ENCODE results near the gene NOP9.

Gene NOP9

GRCh38 chr14:24323341-24323740 lies 23.7 kb downstream of the NOP9 start:
- Histone ChIP-seq H4K20me1 (ENCODE audit: low read depth, low read length) (no peaks in the 10 kb centered on the region), H3K9me3 (ENCODE audit: insufficient read depth, low read length) (no peaks in the 10 kb centered on the region)

GRCh38 chr14:24324024-24324423 lies 24.4 kb downstream of the NOP9 start:
- no peaks in the 10 kb centered on the region for H3K36me3 ChIP-seq (ENCODE audit: low read length)
- H3K9me2 ChIP-seq (replicated peaks; ENCODE audit: insufficient read depth, low read length): no peaks in the 10 kb centered on the region
- no peak overlapping the region for H3K27ac ChIP-seq (ENCODE audit: low read depth, low read length)
- no peaks in the 10 kb centered on the region for H4K20me1 ChIP-seq (ENCODE audit: low read depth, low read length)
- H3K4me2 ChIP-seq (ENCODE audit: low read depth, low read length, poor library complexity, severe bottlenecking): no peak overlapping the region
- H3K9me3 ChIP-seq (ENCODE audit: insufficient read depth, low read length): no peaks in the 10 kb centered on the region
- no peaks in the 10 kb centered on the region for H3K27me3 ChIP-seq (ENCODE audit: low read length)
- H3K79me2 ChIP-seq (ENCODE audit: insufficient read depth, low read length): no peaks in the 10 kb centered on the region
- H2AFZ ChIP-seq (ENCODE audit: low read depth, low read length, severe bottlenecking): no peak overlapping the region
- TF ChIP-seq CTCF (IDR thresholded peaks at IDR 0.05; ENCODE audit: insufficient read depth, low read length, poor library complexity, severe bottlenecking): no peak
- no peak for TF ChIP-seq EZH2phosphoT487 (conservative IDR thresholded peaks at IDR 0.05; ENCODE audit: low read length)
- H3F3A ChIP-seq (ENCODE audit: insufficient read depth): no peaks in the 10 kb centered on the region
- H3K4me3 ChIP-seq (ENCODE audit: insufficient read depth, low read length, poor library complexity, severe bottlenecking): no peak overlapping the region
- H3K9ac ChIP-seq (ENCODE audit: low read length): no peak overlapping the region

More at GRCh38 chr14:24323341-24323740, 23.7 kb downstream of the NOP9 start:
- Histone ChIP-seq H2AFZ (ENCODE audit: low read depth, low read length, severe bottlenecking) (no peak overlapping the region), H3F3A (ENCODE audit: insufficient read depth) (no peaks in the 10 kb centered on the region), H3K9ac (ENCODE audit: low read length) (no peak overlapping the region), H3K27me3 (ENCODE audit: low read length) (no peaks in the 10 kb centered on the region), H3K4me2 (ENCODE audit: low read depth, low read length, poor library complexity, severe bottlenecking) (no peak overlapping the region), H3K36me3 (ENCODE audit: low read length) (no peaks in the 10 kb centered on the region), H3K79me2 (ENCODE audit: insufficient read depth, low read length) (no peaks in the 10 kb centered on the region), H3K27ac (ENCODE audit: low read depth, low read length) (no peak overlapping the region), H3K9me2 (replicated peaks; ENCODE audit: insufficient read depth, low read length) (no peaks in the 10 kb centered on the region), H3K4me3 (ENCODE audit: insufficient read depth, low read length, poor library complexity, severe bottlenecking) (no peak overlapping the region)
- TF ChIP-seq CTCF (IDR thresholded peaks at IDR 0.05; ENCODE audit: insufficient read depth, low read length, poor library complexity, severe bottlenecking): no peak
- no peak for TF ChIP-seq EZH2phosphoT487 (conservative IDR thresholded peaks at IDR 0.05; ENCODE audit: low read length)

- Histone ChIP-seq H3F3A (ENCODE audit: insufficient read depth) (no peaks in the 10 kb centered on the region), H3K36me3 (ENCODE audit: low read length) (no peaks in the 10 kb centered on the region), H2AFZ (ENCODE audit: low read depth, low read length, severe bottlenecking) (no peak overlapping the region), H3K9ac (ENCODE audit: low read length) (no peak overlapping the region), H3K79me2 (ENCODE audit: insufficient read depth, low read length) (no peaks in the 10 kb centered on the region), H3K27ac (ENCODE audit: low read depth, low read length) (no peak overlapping the region), H3K9me3 (ENCODE audit: insufficient read depth, low read length) (no peaks in the 10 kb centered on the region), H3K27me3 (ENCODE audit: low read length) (no peaks in the 10 kb centered on the region), H3K4me3 (ENCODE audit: insufficient read depth, low read length, poor library complexity, severe bottlenecking) (no peak overlapping the region), H3K9me2 (replicated peaks; ENCODE audit: insufficient read depth, low read length) (no peaks in the 10 kb centered on the region), H4K20me1 (ENCODE audit: low read depth, low read length) (no peaks in the 10 kb centered on the region), H3K4me2 (ENCODE audit: low read depth, low read length, poor library complexity, severe bottlenecking) (no peak overlapping the region)
- no peak for TF ChIP-seq CTCF (IDR thresholded peaks at IDR 0.05; ENCODE audit: insufficient read depth, low read length, poor library complexity, severe bottlenecking)
- no peak for TF ChIP-seq EZH2phosphoT487 (conservative IDR thresholded peaks at IDR 0.05; ENCODE audit: low read length)
These were observed 25.4 kb downstream of the NOP9 start for GRCh38 chr14:24325041-24325530.

Data from SU-DHL-6 (cell line).